HEK293 (cell line): ENCODE measurements around the gene PRDM5.

ENCODE experiments used
- EGR2 ChIP-seq: fragments of 450-650 bp; formaldehyde crosslinking; IDR thresholded peaks from 2 replicates; pipeline ENCODE4 v1.5.1; 2016; ENCODE audit warnings: low read depth, missing biosample characterization, missing genetic modification characterization
- HOXA7 ChIP-seq: sonication (generic); formaldehyde crosslinking; IDR thresholded peaks from 2 replicates; pipeline ENCODE4 v1.8.1; 2022; ENCODE audit warnings: missing genetic modification reagents, borderline replicate concordance
- KLF16 ChIP-seq: fragments of 450-650 bp; formaldehyde crosslinking; IDR thresholded peaks from 2 replicates; pipeline ENCODE4 v1.5.1; 2017; ENCODE audit warnings: missing biosample characterization, missing genetic modification characterization
- MYNN ChIP-seq: fragments of 450-650 bp; formaldehyde crosslinking; IDR thresholded peaks from 2 replicates; pipeline ENCODE4 v1.5.1; 2016; ENCODE audit warnings: missing biosample characterization, missing genetic modification characterization, borderline replicate concordance
- REST ChIP-seq: fragments of 450-650 bp; formaldehyde crosslinking; IDR thresholded peaks from 2 replicates; pipeline ENCODE4 v1.5.1; 2016; ENCODE audit warnings: missing biosample characterization, missing genetic modification characterization
- ZNF366 ChIP-seq: fragments of 450-650 bp; formaldehyde crosslinking; conservative IDR thresholded peaks from 2 replicates; pipeline ENCODE4 v1.5.1; 2016; ENCODE audit warnings: missing biosample characterization, missing genetic modification characterization

- TF ChIP-seq MYNN (tag by site-specific recombination) (no peak), ZNF366 (no peak), HOXA7 (CRISPR knock-in tag) (no peak), EGR2 (tag by site-specific recombination) (no peak), REST (tag by site-specific recombination) (no peak), KLF16 (tag by site-specific recombination) (no peak)
Measured at GRCh38 chr4:120814886-120815285, 107.6 kb downstream of the PRDM5 start.
